Neural cell (in vitro differentiated cells): Measurements from ENCODE around the gene SLC1A2.

Experiments
- CTCF ChIP-seq: fragments of 450-650 bp; IDR thresholded peaks from 2 replicates; pipeline ENCODE4 v1.5.1; 2014; ENCODE audit warnings: antibody characterized with exemption, mild to moderate bottlenecking, moderate library complexity; ENCODE audit not compliant: poor library complexity, severe bottlenecking
- EP300 ChIP-seq: fragments of 450-650 bp; conservative IDR thresholded peaks from 2 replicates; pipeline ENCODE4 v1.6.1; 2014; ENCODE audit warnings: antibody characterized with exemption, mild to moderate bottlenecking, moderate library complexity; ENCODE audit not compliant: poor library complexity, severe bottlenecking
- EZH2 ChIP-seq: fragments of 200-600, 300-800 bp; shearing (Covaris generic), sonication (generic); IDR thresholded peaks from 2 replicates; pipeline ENCODE4 v1.6.1; 2014; ENCODE audit warnings: antibody characterized with exemption, low read length, borderline replicate concordance, mild to moderate bottlenecking; ENCODE audit not compliant: insufficient read depth, poor library complexity, severe bottlenecking
- MXI1 ChIP-seq: fragments of 450-650 bp; conservative IDR thresholded peaks from 2 replicates; pipeline ENCODE4 v1.6.1; 2014; ENCODE audit warnings: antibody characterized with exemption, mild to moderate bottlenecking; ENCODE audit not compliant: poor library complexity, severe bottlenecking
- POLR2AphosphoS5 ChIP-seq: IDR thresholded peaks from 2 replicates; pipeline ENCODE4 v1.6.1; 2012
- RAD21 ChIP-seq: fragments of 450-650 bp; conservative IDR thresholded peaks from 2 replicates; pipeline ENCODE4 v1.6.1; 2014; ENCODE audit warnings: antibody characterized with exemption, mild to moderate bottlenecking, moderate library complexity
- REST ChIP-seq: IDR thresholded peaks from 2 replicates; pipeline ENCODE4 v1.6.1; 2012; ENCODE audit warnings: borderline replicate concordance
- SMC3 ChIP-seq: fragments of 450-650 bp; conservative IDR thresholded peaks from 2 replicates; pipeline ENCODE4 v1.6.1; 2014; ENCODE audit warnings: antibody characterized with exemption, mild to moderate bottlenecking, moderate library complexity; ENCODE audit not compliant: poor library complexity
- TAF1 ChIP-seq: IDR thresholded peaks from 2 replicates; pipeline ENCODE4 v1.6.1; 2012; ENCODE audit warnings: low read depth

- TF ChIP-seq CTCF (peak; percentile 73), EZH2 (no peak), EP300 (no peak), TAF1 (no peak), POLR2AphosphoS5 (no peak), SMC3 (peak; percentile 77), RAD21 (peak; percentile 76), MXI1 (no peak), REST (no peak)
Measured at GRCh38 chr11:35412285-35412684, 7.1 kb downstream of the SLC1A2 start.
